HG03139 (cell line): ENCODE measurements around the gene DISP3.

Source experiments
- ATAC-seq: cut with Tn5 transposase; IDR thresholded peaks from one replicate; pipeline ENCODE4 v1.9.1; 2021; ENCODE audit not compliant: unreplicated experiment

The DISP3 gene

DNA sequence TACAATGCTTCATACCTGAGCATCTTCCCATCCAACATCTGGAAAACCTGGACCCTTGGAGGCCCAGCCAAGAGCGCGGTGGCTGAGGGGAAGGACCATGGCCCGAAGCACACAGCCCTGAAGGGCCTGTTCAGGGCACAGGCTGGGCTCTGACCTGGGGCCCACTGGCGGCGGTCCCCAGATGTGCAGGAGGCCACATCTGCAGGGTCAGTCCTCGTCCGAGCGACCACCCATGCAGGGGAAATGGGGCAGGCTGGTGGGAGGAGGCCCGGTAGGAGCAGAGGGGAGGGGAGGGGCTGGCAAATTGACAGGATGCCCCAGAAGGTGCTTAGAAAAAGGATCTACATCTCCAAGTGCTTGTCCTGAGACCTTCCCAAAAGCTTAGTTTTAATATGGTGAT lies 59.9 kb downstream of the DISP3 start:
- no peak for ATAC-seq

- ATAC-seq: no peak
Measured at GRCh38 chr1:11539850-11540772, 61.2 kb downstream of the DISP3 start.

DNA sequence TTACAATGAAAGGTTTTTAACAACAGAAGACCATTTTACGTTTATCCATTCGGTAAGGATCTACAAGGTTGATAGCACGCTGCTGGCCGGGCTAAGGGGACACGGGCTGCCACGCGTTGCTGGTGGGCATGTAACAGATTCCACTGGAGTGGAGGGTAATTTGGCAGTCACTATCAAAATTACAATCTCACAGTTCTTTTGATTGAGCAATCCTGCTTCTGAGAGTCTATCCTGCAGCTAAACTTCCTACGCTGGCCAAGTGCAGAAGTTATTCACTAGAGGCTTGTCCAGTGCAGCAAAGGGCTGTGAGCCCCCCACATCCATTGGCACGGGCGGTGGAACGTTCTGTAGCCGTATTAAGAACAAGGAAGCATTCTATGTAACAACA lies 61.8 kb downstream of the DISP3 start:
- no peak for ATAC-seq

GRCh38 chr1:11541236-11541635 lies 62.3 kb downstream of the DISP3 start:
- no peak for ATAC-seq

DNA sequence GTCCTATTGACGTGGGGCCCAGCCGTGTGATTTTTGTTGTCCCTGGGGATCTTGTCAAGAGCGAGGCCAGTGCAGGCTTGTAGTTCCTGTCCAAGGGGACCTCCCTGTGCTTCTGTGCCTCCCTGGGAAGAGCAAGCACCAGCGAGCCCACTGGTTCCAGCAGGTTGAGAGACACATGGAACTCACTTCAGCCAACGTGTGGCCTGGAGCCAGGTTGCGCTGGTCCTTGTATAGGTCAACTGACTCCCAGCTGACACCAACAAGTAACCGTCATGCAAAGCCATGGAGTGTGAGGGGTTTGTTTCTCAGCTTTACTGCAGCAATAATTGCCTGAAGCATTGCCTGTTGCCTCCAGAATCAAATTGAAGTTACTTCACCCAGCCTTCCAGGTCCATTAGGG lies 63.0 kb downstream of the DISP3 start:
- no peak for ATAC-seq

- ATAC-seq: no peak
Measured at GRCh38 chr1:11543392-11543791, 64.4 kb downstream of the DISP3 start.

DNA sequence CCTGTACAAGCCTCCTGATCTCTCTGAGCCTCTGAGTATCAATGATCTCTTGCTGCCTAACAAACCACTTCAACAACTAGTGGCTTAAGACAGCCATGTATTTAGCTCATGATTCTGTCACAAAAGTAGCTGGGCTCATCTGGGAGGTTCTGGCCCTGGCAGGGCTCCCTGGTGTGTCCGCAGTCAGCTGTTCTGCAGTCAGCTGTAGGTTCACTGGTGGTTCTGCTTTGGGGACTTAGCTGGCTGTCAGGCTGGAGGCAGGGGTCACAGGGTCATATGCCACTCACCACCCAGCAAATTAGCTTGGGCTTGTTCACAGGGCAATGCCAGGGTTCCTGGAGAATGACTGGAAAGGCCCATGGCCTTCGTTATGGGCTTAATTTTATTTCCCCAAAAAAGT lies 64.8 kb downstream of the DISP3 start:
- ATAC-seq: no peak

DNA sequence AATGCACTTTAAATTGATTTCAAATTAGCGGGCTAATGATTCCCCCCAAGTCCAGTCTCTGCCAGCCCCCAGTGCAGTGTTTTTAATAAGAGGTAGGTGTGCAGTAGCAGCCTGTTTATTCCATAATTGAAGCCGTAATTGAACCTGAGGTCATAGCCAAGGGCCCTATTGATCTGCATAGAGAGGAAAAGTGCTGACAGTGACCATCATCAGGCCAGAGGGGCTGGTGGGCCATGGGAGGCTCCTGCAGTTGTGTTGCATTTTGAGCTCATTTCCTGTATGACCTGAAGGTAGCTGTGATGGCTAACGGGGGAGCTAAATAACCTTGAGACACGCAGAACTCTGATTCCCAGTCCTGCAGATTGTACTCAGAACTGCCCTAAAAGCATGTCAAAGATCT lies 67.5 kb downstream of the DISP3 start:
- no peak for ATAC-seq

DNA sequence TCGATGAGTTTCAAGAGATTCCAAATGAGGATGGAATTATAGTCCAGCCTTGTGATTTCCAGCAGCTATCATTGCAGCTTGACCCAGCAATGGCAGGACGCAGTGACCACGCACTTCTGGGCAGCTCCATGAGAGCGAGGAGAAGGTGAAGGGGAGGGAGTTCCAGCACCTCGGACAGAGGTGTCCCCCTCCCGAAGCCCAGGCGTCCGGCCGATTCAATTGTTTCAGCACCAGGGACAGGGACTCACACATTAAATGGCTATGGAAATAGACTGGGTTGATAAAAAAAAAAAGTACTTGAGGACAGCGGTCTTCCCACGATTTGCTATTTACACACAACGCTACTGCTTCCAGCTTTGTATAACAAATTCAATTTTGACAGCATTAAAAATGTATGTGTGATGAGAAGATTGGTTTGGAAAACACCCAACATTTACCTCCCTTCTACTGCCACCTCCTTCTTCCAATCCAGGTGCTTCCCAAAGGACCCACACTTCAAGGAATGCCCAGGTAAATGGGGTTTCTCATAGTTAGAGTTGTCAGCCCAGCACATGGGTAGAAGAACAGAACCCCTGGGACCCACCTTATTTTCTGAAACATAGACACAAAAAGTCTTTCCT lies 71.8 kb downstream of the DISP3 start:
- no peak for ATAC-seq

DNA sequence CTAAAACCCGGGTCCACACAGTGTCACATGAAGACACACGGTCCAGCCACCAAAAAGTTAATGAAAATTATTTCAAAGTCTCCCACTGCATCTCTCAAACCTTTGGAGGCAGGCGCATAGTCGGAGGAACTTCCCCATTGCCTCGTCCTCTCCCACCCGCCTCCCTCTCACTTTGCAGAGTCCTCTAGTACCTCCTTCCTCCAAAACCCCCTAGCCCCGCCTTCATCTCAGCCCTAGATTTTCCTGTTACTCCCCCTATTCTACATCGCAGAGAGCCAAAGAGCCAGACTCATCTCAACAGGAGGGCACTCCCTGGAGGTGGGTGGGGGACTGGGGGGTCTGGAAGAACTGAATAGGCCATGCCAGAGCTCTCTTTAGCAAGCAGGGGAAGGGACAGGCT lies 79.3 kb downstream of the DISP3 start:
- no peak for ATAC-seq

DNA sequence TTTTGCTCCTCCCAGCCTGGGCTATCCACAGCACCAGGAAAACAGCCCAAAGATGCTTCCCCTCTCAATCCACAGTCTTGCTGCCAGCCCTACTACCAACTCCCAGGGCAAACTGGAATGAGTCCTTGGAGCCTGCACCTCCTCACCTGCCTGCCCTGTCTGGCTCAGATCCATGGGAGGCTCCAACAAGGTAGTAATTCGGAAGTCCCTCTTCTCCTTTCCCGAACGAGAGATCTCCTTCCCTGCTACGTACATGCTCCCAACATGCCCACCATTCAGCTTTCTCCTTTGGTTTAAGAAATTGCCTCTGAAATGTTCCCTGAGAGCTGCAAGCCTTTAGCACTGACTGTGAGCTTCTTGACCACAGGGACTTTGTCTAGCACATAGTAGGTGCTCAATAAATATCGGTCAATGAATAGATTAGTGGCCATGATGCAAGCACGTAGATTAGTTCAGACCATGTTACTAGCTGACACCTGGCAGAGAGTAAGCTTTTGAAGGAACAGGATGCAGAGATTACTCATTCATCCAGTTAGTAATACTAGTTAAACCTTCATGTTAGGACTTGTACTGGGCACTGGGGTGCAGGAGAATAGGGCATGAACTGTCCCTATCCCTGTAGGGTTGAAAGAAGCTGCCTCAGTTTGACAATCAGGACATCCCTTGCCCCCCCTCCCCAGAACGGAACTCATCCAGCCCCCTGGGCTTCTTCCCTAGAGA lies 80.1 kb downstream of the DISP3 start:
- ATAC-seq: no peak

DNA sequence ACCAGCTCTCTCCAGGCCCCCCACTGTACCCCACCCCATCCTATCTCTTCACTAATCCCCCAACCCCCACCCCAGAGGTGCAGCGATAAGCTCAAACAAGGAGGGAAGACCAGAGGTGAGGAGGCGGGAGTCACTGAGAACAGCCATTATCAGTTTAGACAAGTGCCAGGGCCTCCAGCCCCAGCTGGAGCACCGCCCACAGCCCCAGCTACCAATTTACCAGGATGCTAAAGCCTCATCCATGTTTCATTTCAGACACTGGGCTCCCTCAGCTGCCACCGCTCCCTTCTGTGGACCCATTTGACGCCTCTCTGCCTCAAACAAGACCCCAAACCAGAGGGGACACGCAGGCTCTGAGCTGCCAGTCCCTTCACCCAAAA lies 80.6 kb downstream of the DISP3 start:
- no peak for ATAC-seq

DNA sequence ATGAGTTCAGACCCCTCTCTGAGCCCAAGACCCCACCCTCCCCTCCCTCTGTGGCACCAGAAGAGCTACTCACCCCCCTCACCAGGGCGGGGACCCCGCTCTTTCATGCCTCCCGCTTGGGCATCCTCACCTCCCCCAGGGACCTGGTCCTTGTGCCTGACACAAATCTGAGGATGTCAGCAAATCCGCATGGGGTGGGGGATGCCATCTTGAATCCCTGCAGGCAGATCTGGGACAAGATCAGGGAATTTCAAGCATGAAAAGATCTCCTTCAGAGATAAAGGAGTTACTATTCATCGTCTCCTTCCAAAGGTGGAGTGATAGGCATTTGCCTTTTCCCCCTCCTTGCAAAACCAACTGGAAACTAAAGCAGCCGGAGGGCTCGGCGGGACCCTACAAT lies 81.1 kb downstream of the DISP3 start:
- ATAC-seq: no peak

GRCh38 chr1:11561740-11562139 lies 82.8 kb downstream of the DISP3 start:
- ATAC-seq: no peak

GRCh38 chr1:11562664-11563063 lies 83.7 kb downstream of the DISP3 start:
- no peak for ATAC-seq

GRCh38 chr1:11563560-11564069 lies 84.7 kb downstream of the DISP3 start:
- ATAC-seq: no peak

GRCh38 chr1:11564237-11564636 lies 85.3 kb downstream of the DISP3 start:
- ATAC-seq: no peak

DNA sequence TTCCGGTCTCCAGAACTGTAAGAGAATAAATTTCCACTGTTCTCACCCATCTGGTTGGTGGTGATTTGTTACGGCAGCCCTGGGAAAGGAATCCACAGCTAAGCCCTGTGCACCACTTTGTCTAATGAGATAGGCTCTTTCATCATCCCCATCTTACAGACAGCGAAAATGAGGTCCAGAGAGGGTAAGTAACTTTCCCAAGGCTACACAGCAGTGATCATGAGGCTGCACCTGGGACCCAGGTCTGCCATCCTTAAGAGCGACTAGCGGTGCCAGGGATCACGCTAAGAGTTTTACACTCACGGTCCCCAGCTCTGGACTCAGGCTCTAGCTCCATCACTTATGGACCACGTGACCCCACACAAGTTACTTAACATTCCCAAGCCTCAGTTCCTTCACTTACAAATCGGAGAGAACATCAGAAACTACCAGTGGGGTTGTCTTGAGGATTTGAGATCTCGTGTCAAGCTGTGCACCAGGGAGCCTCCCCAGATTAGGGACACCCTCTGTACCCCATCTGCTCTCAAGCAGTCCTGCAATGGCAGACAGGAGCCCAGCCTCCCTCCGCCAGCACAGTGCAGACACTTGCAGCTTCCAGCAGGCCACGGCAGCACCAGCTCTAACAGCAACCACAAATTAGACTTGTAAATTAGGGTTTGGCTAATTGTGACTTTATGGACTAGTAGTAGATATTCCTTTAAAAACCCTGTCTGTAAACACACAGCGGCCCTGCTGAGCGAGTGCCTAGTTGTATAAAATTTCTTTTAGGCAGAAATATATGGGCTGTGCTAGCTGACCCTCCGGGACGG lies 87.3 kb downstream of the DISP3 start:
- no peak for ATAC-seq

DNA sequence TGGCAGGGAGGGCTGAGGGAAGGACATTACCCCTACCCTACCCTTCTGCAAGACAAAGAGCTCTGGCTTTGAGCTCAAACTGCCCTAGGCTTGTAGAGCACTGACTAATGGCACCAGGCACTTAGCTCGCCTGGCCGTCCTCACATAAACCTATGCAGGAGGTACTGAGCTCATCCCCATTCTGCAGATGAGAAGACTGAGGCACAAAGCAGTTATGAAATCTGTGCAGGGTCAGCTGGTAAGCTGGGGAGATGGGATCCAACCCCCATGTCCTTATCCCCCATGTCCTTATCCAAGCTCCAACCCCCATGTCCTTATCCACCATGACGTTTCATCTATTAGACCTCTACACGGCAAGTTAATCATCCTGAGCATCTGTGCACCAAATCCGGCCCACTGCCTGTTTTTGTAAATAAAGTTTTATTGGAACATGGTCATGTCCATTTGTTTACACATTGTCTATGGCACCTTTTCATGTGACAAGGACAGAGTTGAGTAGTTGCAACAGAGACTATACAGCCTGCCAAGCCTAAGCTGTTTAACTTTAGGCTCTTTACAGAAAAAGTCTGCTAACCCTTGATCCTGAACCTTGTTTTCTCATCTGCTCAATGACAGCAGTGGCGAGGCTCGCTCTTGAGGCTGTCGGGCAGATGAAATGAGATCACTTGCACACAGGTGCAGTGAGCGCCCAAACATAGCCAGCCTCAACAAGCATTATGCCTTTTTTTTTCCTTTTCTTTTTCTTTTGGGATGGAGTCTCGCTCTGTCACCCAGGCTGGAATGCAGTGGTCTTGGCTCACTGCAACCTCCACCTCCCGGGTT lies 88.5 kb downstream of the DISP3 start:
- ATAC-seq: no peak

DNA sequence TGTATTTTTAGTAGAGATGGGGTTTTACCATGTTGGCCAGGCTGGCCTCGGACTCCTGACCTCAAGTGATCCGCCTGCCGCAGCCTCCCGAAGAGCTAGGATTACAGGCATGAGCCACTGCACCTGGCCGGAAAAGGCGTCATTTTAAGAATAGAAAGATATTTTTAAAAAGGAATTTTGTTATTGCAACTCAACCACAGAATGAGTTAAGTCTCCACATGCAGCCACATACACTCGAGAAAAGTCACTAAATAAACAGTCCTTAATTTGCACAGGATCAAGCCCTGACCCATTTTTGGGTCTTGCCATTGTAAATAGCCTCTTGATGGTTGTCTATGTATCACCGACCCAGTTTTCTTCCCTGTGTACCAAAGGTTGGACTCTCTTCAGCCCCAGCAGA lies 89.7 kb downstream of the DISP3 start:
- ATAC-seq: no peak
